HepG2 (cell line): ENCODE data around the gene MAPK8IP1. TPM values are rescaled to one million over a fixed set of nuclear protein-coding genes. Genes with fewer than 3 reads are reported as not detected.

ENCODE experiments used
- ATAC-seq: fragments of 200-7000 bp; cut with Tn5 transposase; 3 replicates; pipeline ENCODE4 v1.9.1; 2020; ENCODE audit warnings: mild to moderate bottlenecking, moderate library complexity
- BruUV-seq: library from RNA; stranded (reverse); fragments of 400-500 nt; replicated peaks from 2 replicates; lab custom pipeline; 2021; lab: Mats Ljungman, UMichigan
- CTCF ChIA-PET: fragments of 300-600 bp; formaldehyde crosslinking; extraction: SDS; loops from one replicate; lab custom pipeline; 2021; ENCODE audit warnings: low total read pairs, inconsistent platforms, low intra/inter-chr PET ratio; lab: Yijun Ruan, JAX
- POLR2A ChIA-PET: fragments of 350-600 bp; sonication (Branson Sonifier 250); formaldehyde crosslinking; loops from one replicate; lab custom pipeline; 2020; ENCODE audit warnings: antibody characterized with exemption, inconsistent platforms; lab: Yijun Ruan, JAX
- DNase-seq: peaks from one replicate; pipeline ENCODE4 v3.0.0-alpha.2; 2015; ENCODE audit warnings: low spot score
- FAIRE-seq: peaks from 3 replicates; lab custom pipeline; 2011; peaks lifted over from hg19 to GRCh38; lab: Jason Lieb, UNC
- H2AFZ ChIP-seq: one replicate; pipeline ENCODE4 v1.6.1; 2011; ENCODE audit warnings: low read length, inconsistent platforms
- H3K27ac ChIP-seq: fragments of 300-600 bp; 3 replicates; pipeline ENCODE4 v1.8.0; 2011; ENCODE audit warnings: mixed run types, mild to moderate bottlenecking, mixed read lengths, low read length, inconsistent platforms; ENCODE audit not compliant: insufficient read depth; ENCODE audit errors: extremely low read length
- H3K27me3 ChIP-seq, 2 experiments: fragments of 200-600 bp in 1 of 2; 2 replicates in 1 of 2; 3 replicates in 1 of 2; pipeline versions ENCODE4 v1.6.0 to v1.8.0; 2011; ENCODE audit warnings: low read length in 2 of 2, mild to moderate bottlenecking in 2 of 2, moderate library complexity in 2 of 2, inconsistent platforms in 1 of 2; ENCODE audit not compliant: insufficient read depth in 2 of 2, control insufficient read depth in 1 of 2
- H3K36me3 ChIP-seq, 2 experiments: fragments of 200-600 bp in 1 of 2; replicated peaks in 1 of 2; 2 replicates in 1 of 2; 3 replicates in 1 of 2; pipeline versions ENCODE4 v1.5.1 to v1.8.0; 2011; ENCODE audit warnings: low read length in 2 of 2, inconsistent platforms in 1 of 2; ENCODE audit not compliant: insufficient read depth in 2 of 2, control insufficient read depth in 1 of 2
- H3K4me1 ChIP-seq: 2 replicates; pipeline ENCODE4 v1.5.1; 2012; ENCODE audit warnings: low read length, inconsistent platforms; ENCODE audit not compliant: insufficient read depth
- H3K4me2 ChIP-seq: 2 replicates; pipeline ENCODE4 v1.6.0; 2011; ENCODE audit warnings: low read depth, low read length, inconsistent platforms
- H3K4me3 ChIP-seq, 3 experiments: fragments of 200-600 bp in 1 of 3; sonication (generic), shearing (Covaris generic) in 1 of 3; replicated peaks in 1 of 3; 2 replicates each; pipeline ENCODE4 v1.5.1; 2011 to 2016; ENCODE audit warnings: low read length in 3 of 3, inconsistent platforms in 2 of 3, low read depth in 2 of 3, mild to moderate bottlenecking in 2 of 3, control low read depth in 1 of 3, mixed read lengths in 1 of 3; ENCODE audit not compliant: insufficient read depth in 1 of 3
- H3K79me2 ChIP-seq: one replicate; pipeline ENCODE4 v1.6.1; 2011; ENCODE audit warnings: low read length, inconsistent platforms; ENCODE audit not compliant: insufficient read depth
- H3K9ac ChIP-seq: 2 replicates; pipeline ENCODE4 v1.6.0; 2011; ENCODE audit warnings: mild to moderate bottlenecking, low read depth, low read length, inconsistent platforms; ENCODE audit not compliant: insufficient read depth
- H3K9me3 ChIP-seq: 2 replicates; pipeline ENCODE4 v1.5.1; 2012; ENCODE audit warnings: mild to moderate bottlenecking, low read length
- H4K20me1 ChIP-seq: 2 replicates; pipeline ENCODE4 v1.6.0; 2011; ENCODE audit warnings: inconsistent platforms, mild to moderate bottlenecking, low read length, moderate library complexity; ENCODE audit not compliant: insufficient read depth
- CEBPG ChIP-seq: IDR thresholded peaks from 2 replicates; pipeline ENCODE4 v1.6.1; 2016
- FIP1L1 ChIP-seq: fragments of 200-400 bp; formaldehyde crosslinking; IDR thresholded peaks from 2 replicates; pipeline ENCODE4 v1.6.1; 2018; ENCODE audit warnings: low read depth, mild to moderate bottlenecking, low read length, moderate library complexity, borderline replicate concordance; ENCODE audit not compliant: insufficient read depth
- GLMP ChIP-seq: sonication (generic); formaldehyde crosslinking; IDR thresholded peaks from 2 replicates; pipeline ENCODE4 v1.9.0; 2021; ENCODE audit warnings: missing genetic modification reagents, mild to moderate bottlenecking, borderline replicate concordance
- LBX2 ChIP-seq: sonication (generic); formaldehyde crosslinking; IDR thresholded peaks from 2 replicates; pipeline ENCODE4 v1.5.0; 2020; ENCODE audit warnings: missing genetic modification reagents, mild to moderate bottlenecking, borderline replicate concordance
- MAF1 ChIP-seq: sonication (generic); formaldehyde crosslinking; IDR thresholded peaks from 2 replicates; pipeline ENCODE4 v1.5.0; 2020; ENCODE audit warnings: missing genetic modification reagents, borderline replicate concordance
- PRDM4 ChIP-seq: sonication (generic); formaldehyde crosslinking; IDR thresholded peaks from 2 replicates; pipeline ENCODE4 v1.9.0; 2021; ENCODE audit warnings: missing genetic modification reagents, borderline replicate concordance
- PRMT3 ChIP-seq: sonication (generic); formaldehyde crosslinking; IDR thresholded peaks from 2 replicates; pipeline ENCODE4 v1.8.1; 2022; ENCODE audit warnings: low read depth, mild to moderate bottlenecking, moderate library complexity, missing genetic modification reagents, borderline replicate concordance
- SNAPC4 ChIP-seq: sonication (generic); formaldehyde crosslinking; IDR thresholded peaks from 2 replicates; pipeline ENCODE4 v1.4.0; 2020; ENCODE audit warnings: mild to moderate bottlenecking, missing genetic modification reagents
- ZNF180 ChIP-seq: sonication (generic); formaldehyde crosslinking; IDR thresholded peaks from 2 replicates; pipeline ENCODE4 v1.4.0; 2020; ENCODE audit warnings: low read depth, missing genetic modification reagents, borderline replicate concordance
- ZNF550 ChIP-seq: sonication (generic); formaldehyde crosslinking; IDR thresholded peaks from 2 replicates; pipeline ENCODE4 v1.4.0; 2020; ENCODE audit warnings: mild to moderate bottlenecking, missing genetic modification reagents, borderline replicate concordance
- WGBS: methylation state at CpG from one replicate; pipeline ENCODE4 v1.1.6; 2017; ENCODE audit warnings: low lambda C conversion rate; 5-methylcytosine and 5-hydroxymethylcytosine counted together
- in situ Hi-C: cut with HindIII; loops from 2 replicates; pipeline ENCODE4 v1.10.0; 2017; ENCODE audit warnings: low pct_unique_long_range_greater_than_20kb; ENCODE audit not compliant: extremely low pct_ligation_motif_present
- intact Hi-C: fragments of 100-400 bp; cut with micrococcal nuclease; formaldehyde crosslinking; loops from one replicate; pipeline ENCODE4 v1.10.0; 2022; ENCODE audit not compliant: unreplicated experiment
- polyA plus RNA-seq, 8 experiments: library from polyadenylated mRNA; depleted of rRNA in 3 of 8; stranded (reverse) in 7 of 8; unstranded in 1 of 8; fragments of >200 nt; fragmentation: Illumina TruSeq in 4 of 8; extraction: Trizol in 4 of 8; gene quantifications; 2 replicates each; pipeline versions ENCODE4 v1.2.1 to v1.2.3, GENCODE V29; 2011 to 2016; ENCODE audit warnings: low read depth in 4 of 8, missing spikeins in 1 of 8, mixed read lengths in 1 of 8; ENCODE audit not compliant: insufficient read depth in 1 of 8
- total RNA-seq, 5 experiments: library from RNA; depleted of rRNA; stranded (reverse); fragments of >200 nt; fragmentation: Illumina TruSeq; extraction: Trizol; gene quantifications; 2 replicates each; pipeline ENCODE4 v1.2.3, GENCODE V29; 2016; ENCODE audit warnings: low read depth in 1 of 5

MAPK8IP1 gene
- total and polyA plus RNA-seq, 2 of the 13 experiments (the other 11 are each of a cell fraction or from before 2014, with no cell fraction given) = 2.2 to 4.2 TPM

GRCh38 chr11:45858751-45859398, 26.6 kb upstream of the MAPK8IP1 start:
- H3K4me1 ChIP-seq = no peaks in the 10 kb centered on the region
- H3K36me3 ChIP-seq = peaks cover 23 to 81% of the 10 kb centered on the region in 2 experiments
- FAIRE-seq (no peak), DNase-seq (no peak), ATAC-seq (no peak)
- intact Hi-C loops (no loop called here), in situ Hi-C loops (no loop called here)
- H4K20me1 ChIP-seq = peaks cover 6% of the 10 kb centered on the region; the same call in 1 of the 2 replicates
- ChIA-PET POLR2A (interaction anchor here (1.2 kb wide), 1 partner anchor 12 kb away, joined by 3 read pairs; no protein-coding TSS in a partner anchor), CTCF (no interaction called here)
- H3K79me2 ChIP-seq = no peaks in the 10 kb centered on the region
- no peak overlapping the region for H3K4me3 ChIP-seq
- no peaks in the 10 kb centered on the region for H3K9me3 ChIP-seq
- TF ChIP-seq PRMT3 (CRISPR knock-in tag) = no peak
- no peak for TF ChIP-seq LBX2 (CRISPR knock-in tag)
- TF ChIP-seq MAF1 (CRISPR knock-in tag) = no peak
- TF ChIP-seq GLMP = no peak
- TF ChIP-seq ZNF550 (CRISPR knock-in tag) = no peak
- no peak for TF ChIP-seq FIP1L1
- TF ChIP-seq SNAPC4 (CRISPR knock-in tag) = no peak
- no peak for TF ChIP-seq ZNF180 (CRISPR knock-in tag)
- no peak for TF ChIP-seq PRDM4
- TF ChIP-seq CEBPG (CRISPR knock-in tag) = no peak
- H3K9ac ChIP-seq = no peak overlapping the region
- no peak overlapping the region for H3K4me2 ChIP-seq
- no peak overlapping the region for H3K27ac ChIP-seq
- H3K27me3 ChIP-seq = no peaks in the 10 kb centered on the region
- no peak overlapping the region for H2AFZ ChIP-seq
- 96% methylated on average over 5 of the region's 5 CpGs for WGBS
- BruUV-seq = no TSS peak
